ENCODE results near the gene PIAS1.

PIAS1 gene

GRCh38 chr15:68056097-68056865, 2.2 kb downstream of the PIAS1 start (continued):
- no peak for TF ChIP-seq ZNF677 (tag by site-specific recombination; IDR thresholded peaks at IDR 0.05)
- no peak for TF ChIP-seq KLF7 (tag by site-specific recombination; IDR thresholded peaks at IDR 0.05; ENCODE audit: borderline replicate concordance)
- no peak for TF ChIP-seq ZFP69B (tag by site-specific recombination; IDR thresholded peaks at IDR 0.05)
- TF ChIP-seq ZNF362 (tag by site-specific recombination; IDR thresholded peaks at IDR 0.05), result peak; percentile 95
- TF ChIP-seq ZNF596 (tag by site-specific recombination; IDR thresholded peaks at IDR 0.05), result no peak
- no peak for TF ChIP-seq ZFP41 (tag by site-specific recombination; IDR thresholded peaks at IDR 0.05; ENCODE audit: borderline replicate concordance)
- peak; percentile 92 for TF ChIP-seq PRDM6 (tag by site-specific recombination; IDR thresholded peaks at IDR 0.05)
- TF ChIP-seq SCRT2 (tag by site-specific recombination; IDR thresholded peaks at IDR 0.05), result no peak
- no peak for TF ChIP-seq ZNF10 (tag by site-specific recombination; IDR thresholded peaks at IDR 0.05)
- TF ChIP-seq ZBTB49 (tag by site-specific recombination; IDR thresholded peaks at IDR 0.05; ENCODE audit: low read depth), result no peak
- TF ChIP-seq ZNF112 (tag by site-specific recombination; IDR thresholded peaks at IDR 0.05), result no peak
- TF ChIP-seq REST (tag by site-specific recombination; IDR thresholded peaks at IDR 0.05), result peak; percentile 67
- no peak for TF ChIP-seq KLF1 (tag by site-specific recombination; IDR thresholded peaks at IDR 0.05)
- no peak for TF ChIP-seq ZNF449 (tag by site-specific recombination; IDR thresholded peaks at IDR 0.05)
- peak; percentile 53 for TF ChIP-seq EGR2 (tag by site-specific recombination; IDR thresholded peaks at IDR 0.05; ENCODE audit: low read depth)
- TF ChIP-seq ZNF354C (tag by site-specific recombination; IDR thresholded peaks at IDR 0.05; ENCODE audit: borderline replicate concordance, low read depth), result no peak
- no peak for TF ChIP-seq ZNF501 (tag by site-specific recombination; IDR thresholded peaks at IDR 0.05)
- TF ChIP-seq ZNF707 (tag by site-specific recombination; IDR thresholded peaks at IDR 0.05), result no peak
- TF ChIP-seq PRDM1 (tag by site-specific recombination; IDR thresholded peaks at IDR 0.05), result peak; percentile 88
- TF ChIP-seq ZNF621 (tag by site-specific recombination; IDR thresholded peaks at IDR 0.05), result no peak
- TF ChIP-seq PRDM2 (tag by site-specific recombination; IDR thresholded peaks at IDR 0.05; ENCODE audit: borderline replicate concordance), result no peak
- TF ChIP-seq ZNF133 (tag by site-specific recombination; IDR thresholded peaks at IDR 0.05), result no peak
- TF ChIP-seq FEZF1 (tag by site-specific recombination; IDR thresholded peaks at IDR 0.05), result peak; percentile 89

Measured in HEK293 (cell line).